Pulmonary artery endothelial cell (primary cell): ENCODE measurements around the gene CEACAM1. TPM values are rescaled to one million over a fixed set of nuclear protein-coding genes. Genes with fewer than 3 reads are reported as not detected.
"Not testable (repeated sequence)": the region's sequence is repeated elsewhere in the genome, so short reads cannot be mapped to it uniquely, and the experiment has no call there.

Experiments
- DNase-seq: peaks from one replicate; pipeline ENCODE4 v3.0.0-alpha.2; 2011; ENCODE audit warnings: low read depth, low spot score
- total RNA-seq: library from RNA; depleted of rRNA; stranded (reverse); fragments of >200 nt; gene quantifications from 2 replicates; pipeline ENCODE4 v1.2.3, GENCODE V29; 2014

Gene CEACAM1
- total RNA-seq, 1 donor from 2014 or later, result 0.26 TPM

DNA sequence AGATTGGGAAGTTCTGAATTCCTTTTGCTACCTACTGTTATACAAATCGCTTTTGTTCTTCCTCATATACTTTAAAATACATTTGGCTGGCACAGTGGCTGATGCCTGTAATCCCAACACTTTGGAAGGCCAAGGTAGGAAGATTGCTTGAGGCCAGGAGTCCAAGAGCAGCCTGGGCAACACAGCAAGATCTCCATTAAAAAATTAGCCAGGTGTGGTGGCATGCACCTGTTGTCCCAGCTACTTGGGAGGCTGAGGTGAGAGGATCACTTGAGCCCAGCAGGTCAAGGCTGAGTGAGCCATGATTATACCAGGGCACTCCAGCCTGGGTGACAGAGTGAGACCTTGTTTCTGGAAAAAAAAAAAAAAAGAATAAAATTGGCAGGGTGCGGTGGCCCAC, 51.2 kb downstream of the CEACAM1 start:
- no peak for DNase-seq

DNA sequence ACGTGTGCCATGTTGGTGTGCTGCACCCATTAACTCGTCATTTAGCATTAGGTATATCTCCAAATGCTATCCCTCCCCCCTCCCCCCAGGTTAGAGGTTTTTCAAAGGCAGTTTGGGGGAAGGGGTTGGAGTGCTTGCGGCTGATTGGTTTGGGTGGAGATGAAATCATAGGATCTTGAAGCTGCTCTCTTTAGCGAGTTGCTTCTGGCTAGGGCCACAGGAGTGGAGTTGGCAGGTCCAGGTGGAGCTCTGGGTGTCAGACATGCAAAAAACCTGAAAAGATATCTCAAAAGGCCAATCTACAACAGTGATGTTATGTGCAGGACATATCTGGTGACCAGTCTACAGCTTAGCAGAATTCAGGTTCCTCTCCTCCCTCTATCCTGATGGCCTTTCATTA, 52.9 kb downstream of the CEACAM1 start:
- no peak for DNase-seq

DNA sequence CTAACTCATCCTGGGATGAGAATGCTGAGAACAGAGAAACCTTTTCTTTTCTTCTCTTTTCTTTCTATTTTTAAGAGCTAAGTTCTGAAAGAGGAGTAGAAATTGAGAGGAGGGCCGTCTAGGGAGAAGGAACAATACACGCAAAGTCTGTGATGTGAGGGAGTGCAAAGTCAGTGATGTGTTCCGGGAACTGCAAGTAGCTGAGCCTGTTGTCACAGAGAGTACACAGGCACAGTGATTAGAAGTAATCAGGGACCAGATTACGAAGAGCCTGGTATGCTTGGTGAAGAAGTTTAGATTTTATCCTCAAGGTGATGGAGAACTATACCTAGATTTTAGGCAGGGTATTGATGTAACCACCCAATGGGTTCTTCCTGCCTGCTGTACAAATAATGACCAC, 53.5 kb downstream of the CEACAM1 start:
- DNase-seq, result no peak

DNA sequence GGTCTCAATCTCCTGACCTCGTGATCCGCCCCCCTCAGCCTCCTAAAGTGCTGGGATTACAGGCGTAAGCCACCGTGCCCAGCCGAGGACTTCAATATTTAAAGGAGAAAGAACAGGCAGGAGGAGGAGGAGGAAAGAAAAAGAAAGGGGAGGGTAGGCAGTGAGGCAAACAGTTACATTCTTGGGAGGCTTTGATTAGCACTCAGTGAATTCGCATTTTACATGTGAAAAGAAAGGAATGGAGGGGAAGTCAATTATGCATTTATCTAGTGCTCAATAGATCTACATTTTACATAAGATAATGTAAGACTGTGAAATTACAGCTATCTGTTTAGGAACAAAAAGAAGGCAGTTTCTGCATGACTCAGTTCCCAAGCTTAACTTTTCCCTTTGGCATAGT, 54.6 kb downstream of the CEACAM1 start:
- no peak for DNase-seq

DNA sequence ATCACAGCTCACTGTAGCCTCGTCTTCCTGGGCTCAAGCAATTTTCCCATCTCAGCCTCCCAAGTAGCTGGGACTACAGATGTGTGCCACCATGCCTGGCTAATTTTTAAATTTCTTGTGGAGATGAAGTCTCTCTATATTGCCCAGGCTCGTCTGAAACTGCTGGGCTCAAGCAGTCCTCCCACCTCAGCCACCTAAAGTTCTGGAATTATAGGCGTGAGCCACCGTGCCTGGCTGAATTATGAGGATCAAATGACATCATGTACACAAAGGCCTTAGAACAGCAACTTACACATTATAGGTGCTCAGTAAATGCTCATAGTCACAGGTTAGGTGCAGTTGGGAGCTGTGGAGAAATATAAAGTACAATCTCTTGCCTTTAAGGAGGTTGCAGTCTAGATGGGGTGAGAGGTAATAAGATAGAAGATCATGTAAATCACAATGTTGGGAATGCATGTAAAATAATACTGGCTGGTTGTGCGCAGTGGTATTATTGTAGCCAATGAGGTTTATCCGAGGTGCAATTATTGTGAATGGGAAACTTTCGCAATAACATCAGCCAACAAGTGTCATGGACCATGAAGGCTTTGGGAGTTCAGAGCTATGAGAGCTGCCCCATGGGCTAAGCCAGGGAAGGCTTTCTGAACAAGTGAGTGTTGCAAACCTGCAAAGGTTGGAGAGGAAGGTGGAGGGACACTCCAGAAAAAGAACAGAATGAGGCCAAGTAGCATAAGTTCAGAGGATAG, 55.7 kb downstream of the CEACAM1 start:
- no peak for DNase-seq

GRCh38 chr19:42471554-42472249, 56.6 kb downstream of the CEACAM1 start:
- no peak for DNase-seq

- no peak for DNase-seq
Observed at GRCh38 chr19:42469311-42470235, 58.7 kb downstream of the CEACAM1 start.

GRCh38 chr19:42468273-42468796, 59.9 kb downstream of the CEACAM1 start:
- DNase-seq, result no peak

- no peak for DNase-seq
Observed at GRCh38 chr19:42467183-42467760, 61.0 kb downstream of the CEACAM1 start.

- no peak for DNase-seq
Observed at GRCh38 chr19:42466521-42467182, 61.6 kb downstream of the CEACAM1 start.

DNA sequence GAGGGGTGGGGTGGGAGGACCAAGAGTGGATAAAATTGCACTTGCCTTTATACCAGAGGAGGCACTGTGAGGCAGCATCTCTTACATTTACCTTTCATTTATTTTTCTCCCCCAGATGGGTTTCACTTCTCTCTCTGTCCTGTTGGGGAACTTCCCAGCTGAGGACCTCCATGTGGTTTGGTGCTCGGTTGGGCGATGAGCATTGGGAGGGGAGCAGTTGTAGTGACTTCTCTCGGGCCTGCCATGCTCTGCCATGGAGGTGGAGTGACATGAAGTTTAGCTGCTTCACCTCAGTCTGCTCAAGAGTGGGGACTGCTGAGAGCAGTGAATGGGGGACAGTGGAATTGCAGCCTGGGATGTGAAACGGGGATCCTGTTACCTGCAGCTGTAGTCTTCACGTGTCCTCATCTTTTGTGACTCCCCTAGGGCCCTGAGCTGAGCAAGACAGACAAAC, 62.4 kb downstream of the CEACAM1 start:
- no peak for DNase-seq

DNA sequence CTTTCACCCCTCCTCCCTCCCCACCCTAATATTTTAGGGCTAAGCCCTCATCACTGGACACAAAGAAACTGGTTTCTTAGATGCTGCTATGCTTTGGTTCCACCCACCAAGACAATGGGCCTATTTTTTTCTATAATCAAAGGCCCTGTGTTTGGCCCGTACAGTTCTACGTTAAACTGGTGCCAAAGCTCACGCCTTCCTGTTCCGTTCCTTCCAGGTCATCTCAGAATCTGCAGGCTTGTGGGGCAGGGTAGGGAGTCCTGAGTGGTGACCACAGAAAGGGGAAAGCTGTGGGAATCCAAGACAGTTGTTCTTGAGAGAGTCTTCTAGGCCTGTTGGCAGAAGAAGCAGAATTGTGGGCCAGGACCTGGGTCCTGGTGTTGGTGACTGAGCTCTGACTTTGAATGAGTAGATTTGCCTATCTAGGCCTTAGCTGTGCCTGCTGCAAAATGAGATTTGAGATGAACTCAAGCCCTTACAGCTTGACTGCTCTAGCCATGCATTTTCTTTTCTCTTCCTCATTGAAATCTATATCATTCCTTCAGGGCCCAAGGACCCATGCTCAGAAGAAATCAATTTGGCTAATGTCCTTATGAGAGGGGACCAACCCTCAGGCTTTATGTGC, 66.5 kb downstream of the CEACAM1 start:
- no peak for DNase-seq

- DNase-seq, result not testable (repeated sequence)
Observed at GRCh38 chr19:42461231-42461630, 67.0 kb downstream of the CEACAM1 start.

DNA sequence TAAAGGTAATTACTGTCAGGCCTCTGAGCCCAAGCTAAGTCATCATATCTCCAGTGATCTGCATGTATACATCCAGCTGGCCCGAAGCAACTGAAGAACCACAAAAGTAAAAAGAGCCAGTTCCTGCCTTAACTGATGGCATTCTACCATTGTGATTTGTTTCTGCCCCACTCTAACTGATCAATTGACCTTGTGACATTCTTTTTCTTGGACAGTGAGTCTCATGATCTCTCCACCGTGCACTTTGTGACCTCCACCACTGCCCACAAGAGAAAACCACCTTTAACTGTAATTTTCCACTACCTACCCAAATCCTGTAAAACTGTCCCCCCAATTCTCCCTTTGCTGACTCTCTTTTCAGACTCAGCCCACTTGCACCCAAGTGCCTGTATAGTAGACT, 68.4 kb downstream of the CEACAM1 start:
- no peak for DNase-seq

Other genes starting within 250 kb of the CEACAM1 start
- gene PRR19, start 226.3 kb downstream of the CEACAM1 start, total RNA-seq, result 0.21 and 0.26 TPM in 2 replicates
- gene PAFAH1B3, start 225.9 kb downstream of the CEACAM1 start, total RNA-seq, result 27.3 and 33.4 TPM in 2 replicates
- not detected in 2 replicates for gene TMEM145, start 215.2 kb downstream of the CEACAM1 start, total RNA-seq
- gene MEGF8, start 202.8 kb downstream of the CEACAM1 start, total RNA-seq, result 24.6 and 27.5 TPM in 2 replicates
- not detected in 2 replicates for gene CNFN, start 138.2 kb downstream of the CEACAM1 start, total RNA-seq
- gene LIPE, start 101.1 kb downstream of the CEACAM1 start, total RNA-seq, result 4.8 and 9.1 TPM in 2 replicates
- gene CXCL17, start 85.5 kb downstream of the CEACAM1 start, total RNA-seq, result not detected in 2 replicates
- not detected in 2 replicates for gene CEACAM8, start 66.4 kb upstream of the CEACAM1 start, total RNA-seq
- gene PSG3, start 212.0 kb upstream of the CEACAM1 start, total RNA-seq, result not detected in 2 replicates
- gene PSG8, start 237.2 kb upstream of the CEACAM1 start, total RNA-seq, result not detected in 2 replicates